Measurements from ENCODE around the gene GLA. TPM values are rescaled to one million over a fixed set of nuclear protein-coding genes. Genes with fewer than 3 reads are reported as not detected.

The GLA gene
- polyA plus RNA-seq, 1 donor = 15.0 TPM

DNA sequence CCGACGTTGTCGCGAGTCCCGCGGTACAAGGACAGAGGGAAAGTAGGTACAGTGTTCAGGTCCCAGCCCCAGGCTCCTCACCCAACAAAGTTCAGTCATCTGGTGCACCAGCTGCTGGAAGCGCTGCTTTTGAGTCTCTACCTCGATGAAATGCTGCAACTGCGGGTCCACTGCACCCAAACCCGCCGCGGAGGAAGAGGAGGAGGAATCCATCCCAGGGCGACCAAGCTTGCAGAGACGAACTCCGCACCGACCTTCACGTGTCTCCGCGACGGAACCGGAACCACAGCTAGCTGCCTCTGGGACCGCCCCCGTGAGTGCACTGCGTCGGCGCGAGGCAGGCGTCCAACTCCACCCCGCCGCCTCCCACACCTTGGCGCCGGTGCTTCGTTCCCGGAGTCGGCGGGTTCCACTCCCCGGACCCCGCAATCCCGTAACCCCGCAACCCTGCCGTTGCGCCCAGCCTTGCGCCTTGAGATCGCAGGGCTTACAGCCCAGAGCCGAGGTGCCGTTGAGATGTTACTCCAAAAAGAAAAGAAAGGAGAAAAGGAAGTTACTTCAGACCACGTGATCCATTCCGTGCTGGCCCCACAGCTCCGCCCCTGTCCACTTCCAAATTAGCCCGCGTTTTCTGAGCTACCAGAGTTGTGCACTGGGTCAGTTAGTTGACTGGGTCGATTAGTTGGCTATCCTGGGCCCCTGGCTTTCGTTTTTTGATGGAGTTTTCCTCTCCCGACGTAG is 59.1 kb downstream of the GLA start, which contains the start of gene TIMM8A:
Gene TIMM8A, minus strand, starts transcription at position 291 of the 741 bp plus-strand sequence. Its CDS starts 78 bp downstream, at position 213.
- DNase-seq = peak; percentile 85

DNA sequence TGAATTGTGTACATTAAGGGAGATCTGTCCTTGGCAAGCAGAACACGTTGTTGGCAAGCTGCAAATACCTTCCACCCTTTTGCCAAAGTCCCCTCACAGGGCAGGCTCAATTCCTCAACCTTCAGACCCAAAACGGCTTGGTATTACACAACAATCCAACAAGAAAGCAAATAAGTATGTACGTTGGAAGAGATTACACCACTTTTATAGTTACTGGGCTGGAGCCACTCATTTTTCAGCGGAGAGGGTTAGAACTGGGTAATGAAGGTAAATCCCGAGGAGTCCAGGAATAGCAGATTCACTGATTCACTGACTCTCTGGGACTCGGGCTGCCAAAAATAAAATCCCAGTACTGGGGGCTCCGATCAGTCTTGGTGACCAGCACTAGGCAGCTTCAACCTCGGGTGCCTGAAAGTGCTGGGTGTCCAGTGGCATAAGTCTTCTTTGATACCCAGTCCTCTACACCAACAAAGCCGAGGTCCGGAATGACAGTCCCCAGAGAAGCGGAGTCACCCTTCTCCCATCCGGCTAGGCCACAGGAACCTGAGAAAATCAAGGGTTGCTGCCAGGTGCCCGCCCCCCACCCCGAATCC is 59.8 kb downstream of the GLA start:
- DNase-seq = no peak

Other genes starting within 250 kb of the GLA start
- gene DRP2, start 188.1 kb downstream of the GLA start, polyA plus RNA-seq (ENCODE audit: insufficient read length) = 2.1 TPM
- gene TAF7L, start 116.6 kb downstream of the GLA start, polyA plus RNA-seq (ENCODE audit: insufficient read length) = 0.15 TPM
- 10.3 TPM for gene TIMM8A, start 59.2 kb downstream of the GLA start, polyA plus RNA-seq (ENCODE audit: insufficient read length)
- 3.8 TPM for gene BTK, start 21.7 kb downstream of the GLA start, polyA plus RNA-seq (ENCODE audit: insufficient read length)
- 1,337 TPM for gene RPL36A, start 16.9 kb downstream of the GLA start, polyA plus RNA-seq (ENCODE audit: insufficient read length)
- 60.1 TPM for gene HNRNPH2, start 297 bp upstream of the GLA start, polyA plus RNA-seq (ENCODE audit: insufficient read length)
- 49.6 TPM for gene ARMCX4, start 77.5 kb upstream of the GLA start, polyA plus RNA-seq (ENCODE audit: insufficient read length)
- 87.1 TPM for gene ARMCX1, start 142.6 kb upstream of the GLA start, polyA plus RNA-seq (ENCODE audit: insufficient read length)
- gene ARMCX6, start 210.1 kb upstream of the GLA start, polyA plus RNA-seq (ENCODE audit: insufficient read length) = 105 TPM
- gene ARMCX3, start 215.2 kb upstream of the GLA start, polyA plus RNA-seq (ENCODE audit: insufficient read length) = 132 TPM

Measured in hindlimb muscle (tissue), 1 donor.